ENCODE data around the gene USP40. TPM values are rescaled to one million over a fixed set of nuclear protein-coding genes. Genes with fewer than 3 reads are reported as not detected.

USP40 gene
- total RNA-seq, 2 experiments from 2014 or later = 5.5 to 6.0 TPM

- no peak overlapping the region for H3K27ac Mint-ChIP-seq
- DNase-seq = no peak
- CTCF ChIA-PET = interaction anchor here (0.6 kb wide), 1 partner anchor 142 kb away, joined by 3 read pairs; no protein-coding TSS in a partner anchor
- H3K36me3 Mint-ChIP-seq (ENCODE audit: low read depth) = peaks cover 9% of the 10 kb centered on the region
- no peaks in the 10 kb centered on the region for H3K4me1 Mint-ChIP-seq
- no peaks in the 10 kb centered on the region for H3K27me3 Mint-ChIP-seq
- POLR2A ChIA-PET = no interaction called here
- no peak overlapping the region for H3K4me3 Mint-ChIP-seq
- H3K9me3 Mint-ChIP-seq = no peaks in the 10 kb centered on the region
Observed at GRCh38 chr2:233474308-233475160, 92.0 kb downstream of the USP40 start.

GRCh38 chr2:233473878-233474277 is 92.7 kb downstream of the USP40 start:
- Mint-ChIP-seq H3K4me1 (no peaks in the 10 kb centered on the region), H3K4me3 (no peak overlapping the region), H3K27ac (no peak overlapping the region), H3K9me3 (no peaks in the 10 kb centered on the region), H3K27me3 (no peaks in the 10 kb centered on the region), H3K36me3 (ENCODE audit: low read depth) (peaks cover 14% of the 10 kb centered on the region)
- POLR2A ChIA-PET = no interaction called here
- no peak for DNase-seq
- CTCF ChIA-PET = interaction anchor here (0.6 kb wide), 1 partner anchor 142 kb away, joined by 3 read pairs; no protein-coding TSS in a partner anchor

GRCh38 chr2:233473386-233473791 is 93.2 kb downstream of the USP40 start:
- no peaks in the 10 kb centered on the region for H3K27me3 Mint-ChIP-seq
- POLR2A ChIA-PET = no interaction called here
- H3K4me3 Mint-ChIP-seq = no peak overlapping the region
- no peaks in the 10 kb centered on the region for H3K9me3 Mint-ChIP-seq
- H3K27ac Mint-ChIP-seq = no peak overlapping the region
- DNase-seq = no peak
- H3K36me3 Mint-ChIP-seq (ENCODE audit: low read depth) = peaks cover 18% of the 10 kb centered on the region
- no peaks in the 10 kb centered on the region for H3K4me1 Mint-ChIP-seq
- CTCF ChIA-PET = no interaction called here

- POLR2A ChIA-PET = no interaction called here
- no peak for DNase-seq
- H3K36me3 Mint-ChIP-seq (ENCODE audit: low read depth) = peaks cover 30% of the 10 kb centered on the region
- H3K4me3 Mint-ChIP-seq = no peak overlapping the region
- CTCF ChIA-PET = no interaction called here
- H3K27me3 Mint-ChIP-seq = no peaks in the 10 kb centered on the region
- H3K27ac Mint-ChIP-seq = no peak overlapping the region
- no peaks in the 10 kb centered on the region for H3K4me1 Mint-ChIP-seq
- H3K9me3 Mint-ChIP-seq = no peaks in the 10 kb centered on the region
Observed at GRCh38 chr2:233471291-233472035, 95.1 kb downstream of the USP40 start.

GRCh38 chr2:233470839-233471238 is 95.7 kb downstream of the USP40 start:
- ChIA-PET POLR2A (no interaction called here), CTCF (no interaction called here)
- H3K9me3 Mint-ChIP-seq = no peaks in the 10 kb centered on the region
- no peaks in the 10 kb centered on the region for H3K27me3 Mint-ChIP-seq
- no peaks in the 10 kb centered on the region for H3K4me1 Mint-ChIP-seq
- peaks cover 35% of the 10 kb centered on the region for H3K36me3 Mint-ChIP-seq (ENCODE audit: low read depth)
- H3K27ac Mint-ChIP-seq = no peak overlapping the region
- DNase-seq = no peak
- no peak overlapping the region for H3K4me3 Mint-ChIP-seq

- ChIA-PET CTCF (interaction anchor here (1.1 kb wide), 1 partner anchor 113 kb away, joined by 4 read pairs; no protein-coding TSS in a partner anchor), POLR2A (no interaction called here)
- H3K4me1 Mint-ChIP-seq = no peaks in the 10 kb centered on the region
- H3K9me3 Mint-ChIP-seq = no peaks in the 10 kb centered on the region
- peaks cover 36% of the 10 kb centered on the region for H3K36me3 Mint-ChIP-seq (ENCODE audit: low read depth)
- no peaks in the 10 kb centered on the region for H3K27me3 Mint-ChIP-seq
- no peak for DNase-seq
- H3K27ac Mint-ChIP-seq = no peak overlapping the region
- no peak overlapping the region for H3K4me3 Mint-ChIP-seq
Observed at GRCh38 chr2:233470011-233470687, 96.4 kb downstream of the USP40 start.

- H3K36me3 Mint-ChIP-seq (ENCODE audit: low read depth) = peaks cover 37% of the 10 kb centered on the region
- ChIA-PET POLR2A (no interaction called here), CTCF (interaction anchor here (1.1 kb wide), 1 partner anchor 112 kb away, joined by 4 read pairs; no protein-coding TSS in a partner anchor)
- H3K27ac Mint-ChIP-seq = no peak overlapping the region
- H3K9me3 Mint-ChIP-seq = no peaks in the 10 kb centered on the region
- H3K4me3 Mint-ChIP-seq = no peak overlapping the region
- no peaks in the 10 kb centered on the region for H3K27me3 Mint-ChIP-seq
- H3K4me1 Mint-ChIP-seq = no peaks in the 10 kb centered on the region
- DNase-seq = no peak
Observed at GRCh38 chr2:233469261-233470010, 97.1 kb downstream of the USP40 start.

- Mint-ChIP-seq H3K27me3 (no peaks in the 10 kb centered on the region), H3K4me3 (no peak overlapping the region), H3K9me3 (no peaks in the 10 kb centered on the region), H3K27ac (no peak overlapping the region), H3K4me1 (no peaks in the 10 kb centered on the region), H3K36me3 (ENCODE audit: low read depth) (peaks cover 42% of the 10 kb centered on the region)
- ChIA-PET POLR2A (no interaction called here), CTCF (no interaction called here)
- no peak for DNase-seq
Observed at GRCh38 chr2:233468741-233469110, 97.9 kb downstream of the USP40 start.

GRCh38 chr2:233468047-233468740 is 98.4 kb downstream of the USP40 start:
- no peak overlapping the region for H3K4me3 Mint-ChIP-seq
- peak overlapping the region; percentile 25 for H3K27ac Mint-ChIP-seq
- CTCF ChIA-PET = interaction anchor here (0.6 kb wide), 1 partner anchor 160 kb away, joined by 3 read pairs; no protein-coding TSS in a partner anchor
- no peaks in the 10 kb centered on the region for H3K9me3 Mint-ChIP-seq
- no peaks in the 10 kb centered on the region for H3K4me1 Mint-ChIP-seq
- POLR2A ChIA-PET = no interaction called here
- no peaks in the 10 kb centered on the region for H3K27me3 Mint-ChIP-seq
- H3K36me3 Mint-ChIP-seq (ENCODE audit: low read depth) = peaks cover 45% of the 10 kb centered on the region
- DNase-seq = no peak

- H3K36me3 Mint-ChIP-seq (ENCODE audit: low read depth) = peaks cover 49% of the 10 kb centered on the region
- no peak for DNase-seq
- no peaks in the 10 kb centered on the region for H3K4me1 Mint-ChIP-seq
- CTCF ChIA-PET = interaction anchor here (0.6 kb wide), 1 partner anchor 9 kb away, joined by 3 read pairs; no protein-coding TSS in a partner anchor
- no peak overlapping the region for H3K4me3 Mint-ChIP-seq
- H3K27me3 Mint-ChIP-seq = no peaks in the 10 kb centered on the region
- H3K27ac Mint-ChIP-seq = no peak overlapping the region
- POLR2A ChIA-PET = no interaction called here
- H3K9me3 Mint-ChIP-seq = no peaks in the 10 kb centered on the region
Observed at GRCh38 chr2:233466991-233467603, 99.5 kb downstream of the USP40 start.

GRCh38 chr2:233464531-233465240 is 101.9 kb downstream of the USP40 start:
- Mint-ChIP-seq H3K4me3 (no peak overlapping the region), H3K9me3 (no peaks in the 10 kb centered on the region), H3K27ac (no peak overlapping the region), H3K4me1 (no peaks in the 10 kb centered on the region), H3K36me3 (ENCODE audit: low read depth) (peaks cover 47% of the 10 kb centered on the region), H3K27me3 (no peaks in the 10 kb centered on the region)
- ChIA-PET POLR2A (no interaction called here), CTCF (no interaction called here)
- DNase-seq = no peak

All from activated CD4-positive, alpha-beta T cell treated with anti-CD3 and anti-CD28 coated beads, Interleukin-2, amount 10 ng/mL, durations not matched to agents 7 days and 5 days (primary cell).